Colonic mucosa (tissue), 4 donors: Measurements from ENCODE around the gene SUPT16H. TPM values are rescaled to one million over a fixed set of nuclear protein-coding genes. Genes with fewer than 3 reads are reported as not detected.

Experiments
- DNase-seq: peaks from one replicate; pipeline ENCODE4 v3.0.0-alpha.2; 2020
- H3K27ac ChIP-seq: fragments of 200-600 bp; one replicate; pipeline ENCODE4 v1.8.0; 2021
- H3K27me3 ChIP-seq: fragments of 200-600 bp; one replicate; pipeline ENCODE4 v1.8.0; 2021
- H3K36me3 ChIP-seq: fragments of 200-600 bp; one replicate; pipeline ENCODE4 v1.8.0; 2021
- H3K4me1 ChIP-seq: fragments of 200-600 bp; one replicate; pipeline ENCODE4 v1.8.0; 2021; ENCODE audit warnings: mild to moderate bottlenecking
- H3K4me3 ChIP-seq: fragments of 200-600 bp; one replicate; pipeline ENCODE4 v1.8.0; 2021
- H3K9ac ChIP-seq, 2 donors: one replicate each; pipeline ENCODE4 v1.7.0; 2013; ENCODE audit warnings: control low read depth in 2 of 2, low read depth in 2 of 2, low read length in 2 of 2
- H3K9me3 ChIP-seq: fragments of 200-600 bp; one replicate; pipeline ENCODE4 v1.8.0; 2021
- CTCF ChIP-seq: fragments of 200-600 bp; IDR thresholded peaks from one replicate; pipeline ENCODE4 v1.8.0; 2022; ENCODE audit warnings: antibody characterized with exemption, mild to moderate bottlenecking
- intact Hi-C: fragments of 100-400 bp; cut with DNase I; formaldehyde crosslinking; loops from one replicate; pipeline ENCODE4 v1.14.1; 2022
- total RNA-seq, 2 donors: library from RNA; stranded (reverse); fragmentation: NEBNext Ultra II Directional in 1 of 2; extraction: Animal tissue kit (Norgen Biotek cat#: 25700) in 1 of 2; gene quantifications; one replicate each; pipeline ENCODE4 v1.2.1, GENCODE V29; 2021
- donor health status: healthy.
- donor health status: DM: no; HTN: no; CAD: no.
- donor health status: DM: no; HTN: no; CAD: no.

Gene SUPT16H
- total RNA-seq, 2 donors from 2014 or later, result 43.9 to 71.8 TPM

GRCh38 chr14:21369949-21370679 lies 13.7 kb downstream of the SUPT16H start:
- no peak for TF ChIP-seq CTCF
- Histone ChIP-seq H3K9me3 (no peaks in the 10 kb centered on the region), H3K4me3 (no peak overlapping the region), H3K27me3 (no peaks in the 10 kb centered on the region), H3K36me3 (peaks cover 10% of the 10 kb centered on the region), H3K4me1 (no peaks in the 10 kb centered on the region), H3K27ac (no peak overlapping the region), H3K9ac (no peak overlapping the region)
- intact Hi-C loops, result loop anchor here (5.0 kb wide), 1 partner anchor 42 kb away; no protein-coding TSS in a partner anchor
- DNase-seq, result no peak

DNA sequence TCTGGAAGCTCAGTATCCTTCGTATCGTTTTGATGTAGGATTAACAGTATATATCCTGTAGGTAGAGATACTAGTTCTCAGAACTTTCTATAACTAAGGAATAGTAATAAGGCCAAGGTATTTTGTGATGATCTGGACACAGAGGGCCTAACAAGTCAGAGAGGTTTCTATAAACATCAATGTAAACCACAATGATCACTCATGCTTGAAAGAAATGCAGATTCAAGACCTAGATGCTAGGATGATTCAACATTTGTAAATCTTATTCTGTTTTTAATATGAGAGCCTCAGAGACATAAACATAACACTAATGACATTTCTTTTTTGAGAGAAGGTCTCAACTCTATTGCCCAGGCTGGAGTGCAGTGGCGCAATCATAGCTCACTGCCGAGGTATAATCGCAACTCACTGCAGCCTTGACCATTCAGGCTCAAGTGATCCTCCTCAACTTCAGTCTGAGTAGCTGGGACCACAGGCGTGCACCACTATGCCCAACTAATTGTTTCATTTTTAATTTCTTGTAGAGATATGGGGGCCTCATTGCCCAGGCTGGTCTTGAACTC lies 16.2 kb downstream of the SUPT16H start:
- no peak overlapping the region for H3K9ac ChIP-seq
- no peak for TF ChIP-seq CTCF
- H3K4me3 ChIP-seq, result no peak overlapping the region
- no peak for DNase-seq
- intact Hi-C loops, result no loop called here
- H3K9me3 ChIP-seq, result no peaks in the 10 kb centered on the region
- peaks cover 20% of the 10 kb centered on the region for H3K36me3 ChIP-seq
- no peaks in the 10 kb centered on the region for H3K27me3 ChIP-seq
- H3K4me1 ChIP-seq, result no peaks in the 10 kb centered on the region
- H3K27ac ChIP-seq, result no peak overlapping the region

GRCh38 chr14:21356511-21356910 lies 27.3 kb downstream of the SUPT16H start:
- no peaks in the 10 kb centered on the region for H3K9me3 ChIP-seq
- intact Hi-C loops, result no loop called here
- H3K4me1 ChIP-seq, result no peaks in the 10 kb centered on the region
- H3K27me3 ChIP-seq, result no peaks in the 10 kb centered on the region
- H3K27ac ChIP-seq, result no peak overlapping the region
- no peak overlapping the region for H3K9ac ChIP-seq
- peaks cover 22% of the 10 kb centered on the region for H3K36me3 ChIP-seq
- DNase-seq, result no peak
- H3K4me3 ChIP-seq, result no peak overlapping the region
- TF ChIP-seq CTCF, result no peak

DNA sequence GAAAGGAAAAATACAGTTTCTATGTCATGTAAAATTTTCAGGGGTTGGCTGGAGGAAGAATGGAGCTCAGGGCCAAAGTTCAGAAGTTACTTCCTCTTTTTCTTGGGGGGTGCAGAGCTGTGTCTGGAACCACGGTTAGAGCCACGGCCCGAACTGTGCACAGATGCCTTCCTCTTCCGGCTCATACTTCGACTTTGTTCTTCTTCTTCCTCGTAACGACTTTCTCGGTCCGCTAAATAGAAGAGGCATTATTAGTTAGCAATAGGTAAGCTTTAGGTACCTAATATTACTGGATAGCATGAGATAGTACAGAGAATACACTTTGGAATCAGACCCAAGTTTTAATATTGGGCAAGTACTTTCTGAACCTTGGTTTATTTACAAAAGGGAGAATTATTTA lies 31.2 kb downstream of the SUPT16H start:
- no peak overlapping the region for H3K4me3 ChIP-seq
- H3K9me3 ChIP-seq, result no peaks in the 10 kb centered on the region
- H3K4me1 ChIP-seq, result no peaks in the 10 kb centered on the region
- TF ChIP-seq CTCF, result no peak
- no peak for DNase-seq
- intact Hi-C loops, result no loop called here
- H3K27ac ChIP-seq, result no peak overlapping the region
- peaks cover 14% of the 10 kb centered on the region for H3K36me3 ChIP-seq
- no peaks in the 10 kb centered on the region for H3K27me3 ChIP-seq
- H3K9ac ChIP-seq, result no peak overlapping the region

GRCh38 chr14:21350539-21350938 lies 33.3 kb downstream of the SUPT16H start:
- Histone ChIP-seq H3K27me3 (no peaks in the 10 kb centered on the region), H3K9ac (no peak overlapping the region), H3K4me3 (no peak overlapping the region), H3K36me3 (peaks cover 14% of the 10 kb centered on the region), H3K9me3 (no peaks in the 10 kb centered on the region), H3K27ac (no peak overlapping the region), H3K4me1 (no peaks in the 10 kb centered on the region)
- DNase-seq, result no peak
- no peak for TF ChIP-seq CTCF
- intact Hi-C loops, result no loop called here
